GM12801 (cell line): ENCODE results near the gene BRCC3.

ENCODE experiments used
- TF ChIP-seq, protein P1 (sequence below): IDR thresholded peaks from one replicate; pipeline ENCODE4 v1.5.1; 2011; ENCODE audit warnings: control low read depth; ENCODE audit not compliant: insufficient read length; ENCODE audit errors: extremely low read depth

BRCC3 gene

DNA sequence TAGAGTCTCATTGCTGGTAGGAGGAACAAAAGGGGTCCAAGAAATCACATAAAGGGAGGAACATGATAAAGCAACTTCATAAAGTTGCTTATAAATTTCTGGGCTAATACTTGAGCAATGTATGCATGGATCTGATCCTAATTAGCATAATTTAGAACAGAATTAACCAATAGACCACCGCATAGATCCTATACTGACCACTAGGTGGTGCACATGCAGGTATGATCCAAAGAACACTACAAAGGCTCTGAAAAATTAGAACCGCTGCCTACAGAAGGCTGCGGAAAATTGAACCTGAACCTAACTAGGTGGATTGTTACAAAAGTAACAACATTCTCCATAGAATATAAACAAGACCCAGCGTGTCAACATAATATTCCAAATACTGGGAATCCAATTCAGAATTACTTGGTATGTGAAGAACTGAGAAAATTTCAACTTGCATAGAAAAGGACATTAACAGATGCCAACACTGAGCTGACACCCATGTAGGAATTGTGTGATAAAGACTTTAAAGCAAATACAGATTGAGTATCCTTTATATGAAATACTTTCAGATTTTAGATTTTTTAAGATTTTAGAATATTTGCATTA is 23.3 kb downstream of the BRCC3 start:
- TF ChIP-seq, protein P1, sequence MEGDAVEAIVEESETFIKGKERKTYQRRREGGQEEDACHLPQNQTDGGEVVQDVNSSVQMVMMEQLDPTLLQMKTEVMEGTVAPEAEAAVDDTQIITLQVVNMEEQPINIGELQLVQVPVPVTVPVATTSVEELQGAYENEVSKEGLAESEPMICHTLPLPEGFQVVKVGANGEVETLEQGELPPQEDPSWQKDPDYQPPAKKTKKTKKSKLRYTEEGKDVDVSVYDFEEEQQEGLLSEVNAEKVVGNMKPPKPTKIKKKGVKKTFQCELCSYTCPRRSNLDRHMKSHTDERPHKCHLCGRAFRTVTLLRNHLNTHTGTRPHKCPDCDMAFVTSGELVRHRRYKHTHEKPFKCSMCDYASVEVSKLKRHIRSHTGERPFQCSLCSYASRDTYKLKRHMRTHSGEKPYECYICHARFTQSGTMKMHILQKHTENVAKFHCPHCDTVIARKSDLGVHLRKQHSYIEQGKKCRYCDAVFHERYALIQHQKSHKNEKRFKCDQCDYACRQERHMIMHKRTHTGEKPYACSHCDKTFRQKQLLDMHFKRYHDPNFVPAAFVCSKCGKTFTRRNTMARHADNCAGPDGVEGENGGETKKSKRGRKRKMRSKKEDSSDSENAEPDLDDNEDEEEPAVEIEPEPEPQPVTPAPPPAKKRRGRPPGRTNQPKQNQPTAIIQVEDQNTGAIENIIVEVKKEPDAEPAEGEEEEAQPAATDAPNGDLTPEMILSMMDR: no peak

DNA sequence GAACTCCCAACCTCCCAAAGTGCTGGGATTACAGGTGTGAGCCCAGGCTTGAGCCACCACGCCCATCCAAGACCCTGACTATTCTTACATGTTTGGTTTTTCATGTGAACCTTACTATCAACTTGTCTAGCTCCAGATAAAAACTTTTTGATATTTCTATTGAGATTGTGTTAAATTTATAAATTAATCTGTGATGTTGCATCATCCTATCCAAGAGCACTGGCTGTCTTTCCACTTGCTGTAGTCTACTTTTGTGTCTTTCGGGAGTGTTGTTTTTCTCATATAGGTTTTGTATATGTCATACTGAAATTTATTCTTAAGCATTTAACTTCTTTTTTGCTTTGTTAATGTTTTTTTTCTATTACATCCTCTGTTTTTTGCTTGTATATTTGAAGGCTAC is 34.6 kb downstream of the BRCC3 start:
- TF ChIP-seq, protein P1: no peak

DNA sequence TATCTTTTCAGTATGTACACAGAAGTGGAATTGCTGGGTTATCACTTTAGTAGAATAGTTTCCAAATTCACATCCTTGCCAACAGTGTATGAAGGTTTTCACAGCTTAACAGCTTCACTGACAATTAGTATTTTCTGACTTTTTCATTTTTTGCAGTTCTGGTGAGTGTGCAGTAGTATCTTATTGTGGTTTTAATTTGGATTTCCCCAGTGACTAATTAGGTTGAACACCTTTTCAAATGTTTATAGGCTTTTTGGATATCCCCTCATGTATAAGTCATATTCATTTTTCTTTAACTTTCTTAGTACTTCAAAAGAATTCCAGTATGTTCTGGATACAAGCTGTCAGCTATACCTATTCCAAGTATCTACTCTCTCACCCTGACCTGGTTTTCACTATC is 37.1 kb downstream of the BRCC3 start:
- TF ChIP-seq, protein P1: no peak

DNA sequence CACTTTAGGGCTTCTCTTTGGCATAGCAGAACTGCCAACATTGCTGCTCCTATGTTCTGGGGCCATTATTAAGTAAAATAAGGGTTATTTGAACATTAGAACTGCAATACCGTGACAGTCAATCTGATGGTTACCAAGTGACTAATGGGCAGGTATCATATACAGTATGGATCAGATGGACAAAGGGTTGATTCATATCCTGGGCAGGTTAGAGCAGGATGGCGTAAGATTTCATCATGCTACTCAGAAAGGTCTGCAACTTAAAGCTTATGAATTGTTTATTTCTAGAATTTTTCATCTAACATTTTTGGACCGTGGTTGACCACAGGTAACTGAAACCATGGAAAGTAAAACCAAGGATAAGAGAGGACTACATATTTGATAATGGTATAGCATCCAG is 40.9 kb downstream of the BRCC3 start:
- TF ChIP-seq, protein P1: no peak

DNA sequence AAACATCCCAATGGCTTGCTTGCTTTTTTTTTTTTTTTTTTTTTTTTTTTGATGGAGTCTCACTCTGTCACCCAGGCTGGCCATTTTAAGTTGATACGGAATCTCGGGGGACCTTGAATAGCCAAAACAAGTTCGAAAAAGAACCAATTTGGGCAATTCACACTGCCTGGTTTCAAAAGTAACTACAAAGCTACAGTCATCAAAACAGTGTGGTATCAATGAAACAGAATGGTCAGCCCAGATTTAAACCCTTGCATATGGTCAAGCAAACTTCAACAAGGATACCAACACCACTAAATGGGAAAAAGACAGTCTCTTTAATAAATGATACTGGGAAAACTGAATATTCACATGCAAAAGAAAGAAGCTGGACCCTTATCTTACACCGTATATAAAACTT is 41.8 kb downstream of the BRCC3 start:
- TF ChIP-seq, protein P1: no peak

DNA sequence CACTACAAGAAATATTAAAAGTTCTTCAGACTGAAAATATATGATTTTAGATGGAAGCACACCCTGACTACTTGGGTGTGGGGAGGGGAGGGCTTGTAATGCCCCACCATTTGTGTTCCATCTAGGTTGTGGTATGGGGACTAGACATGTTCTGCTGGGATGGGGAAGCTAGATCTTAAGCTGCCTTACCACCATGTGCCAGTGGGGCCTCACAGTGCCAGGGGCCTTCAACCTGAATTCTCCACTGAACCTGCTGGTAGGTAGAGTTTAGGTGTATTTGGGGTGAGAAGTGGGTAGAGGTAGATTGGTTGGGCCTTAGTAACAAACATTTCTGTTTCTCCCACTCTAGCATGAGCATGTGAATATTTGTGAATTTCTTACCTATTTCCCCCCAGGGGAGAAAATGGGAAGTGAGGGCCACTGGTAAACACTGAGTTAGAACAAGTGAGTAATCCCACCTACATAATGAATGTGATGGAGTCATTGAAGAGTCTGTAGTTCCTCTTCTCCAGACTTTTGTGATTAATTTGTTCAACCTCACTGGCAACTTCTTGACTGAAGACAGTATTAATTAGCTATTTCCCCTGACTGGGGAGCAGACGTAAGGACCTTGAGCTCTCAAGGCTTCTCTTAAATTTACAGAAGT is 44.0 kb downstream of the BRCC3 start:
- TF ChIP-seq, protein P1: no peak

DNA sequence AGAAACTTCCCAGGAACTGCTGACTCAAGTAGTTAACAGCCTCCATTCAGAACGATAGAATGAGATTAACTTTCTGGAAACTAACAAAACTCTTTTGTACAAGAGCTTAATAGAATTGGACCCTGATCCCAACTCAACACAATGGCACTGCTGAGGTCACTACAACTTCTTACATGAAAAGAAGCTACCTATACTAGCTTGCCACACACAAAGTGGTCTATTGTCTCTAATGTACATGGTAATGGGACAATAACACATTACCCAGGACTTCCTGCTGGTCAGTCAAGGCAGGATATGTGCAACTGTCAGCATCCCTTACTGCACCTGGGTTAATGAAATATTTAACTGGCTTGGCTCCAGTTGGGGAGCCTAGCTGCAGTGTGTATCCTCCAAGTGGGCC is 56.2 kb downstream of the BRCC3 start:
- TF ChIP-seq, protein P1: no peak
